ENCODE measurements around the gene TDRKH. TPM values are rescaled to one million over a fixed set of nuclear protein-coding genes. Genes with fewer than 3 reads are reported as not detected.

Gene TDRKH
- total and polyA plus RNA-seq, 2 of the 13 experiments (the other 11 are each of a cell fraction or from before 2014, with no cell fraction given), result 3.9 to 5.4 TPM

GRCh38 chr1:151762941-151763921, 27.1 kb downstream of the TDRKH start, which contains the start of gene MRPL9 (continued):
- TF ChIP-seq, protein P1, sequence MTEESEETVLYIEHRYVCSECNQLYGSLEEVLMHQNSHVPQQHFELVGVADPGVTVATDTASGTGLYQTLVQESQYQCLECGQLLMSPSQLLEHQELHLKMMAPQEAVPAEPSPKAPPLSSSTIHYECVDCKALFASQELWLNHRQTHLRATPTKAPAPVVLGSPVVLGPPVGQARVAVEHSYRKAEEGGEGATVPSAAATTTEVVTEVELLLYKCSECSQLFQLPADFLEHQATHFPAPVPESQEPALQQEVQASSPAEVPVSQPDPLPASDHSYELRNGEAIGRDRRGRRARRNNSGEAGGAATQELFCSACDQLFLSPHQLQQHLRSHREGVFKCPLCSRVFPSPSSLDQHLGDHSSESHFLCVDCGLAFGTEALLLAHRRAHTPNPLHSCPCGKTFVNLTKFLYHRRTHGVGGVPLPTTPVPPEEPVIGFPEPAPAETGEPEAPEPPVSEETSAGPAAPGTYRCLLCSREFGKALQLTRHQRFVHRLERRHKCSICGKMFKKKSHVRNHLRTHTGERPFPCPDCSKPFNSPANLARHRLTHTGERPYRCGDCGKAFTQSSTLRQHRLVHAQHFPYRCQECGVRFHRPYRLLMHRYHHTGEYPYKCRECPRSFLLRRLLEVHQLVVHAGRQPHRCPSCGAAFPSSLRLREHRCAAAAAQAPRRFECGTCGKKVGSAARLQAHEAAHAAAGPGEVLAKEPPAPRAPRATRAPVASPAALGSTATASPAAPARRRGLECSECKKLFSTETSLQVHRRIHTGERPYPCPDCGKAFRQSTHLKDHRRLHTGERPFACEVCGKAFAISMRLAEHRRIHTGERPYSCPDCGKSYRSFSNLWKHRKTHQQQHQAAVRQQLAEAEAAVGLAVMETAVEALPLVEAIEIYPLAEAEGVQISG (CRISPR knock-in tag; IDR thresholded peaks at IDR 0.05), result peak; percentile 87
- TF ChIP-seq ZNF609 (CRISPR knock-in tag; IDR thresholded peaks at IDR 0.05; ENCODE audit: borderline replicate concordance) (0 out of 2 replicates have a peak, but pooled peaks have one; percentile 20), POGZ (CRISPR knock-in tag; IDR thresholded peaks at IDR 0.05) (peak; percentile 41; the same call in 1 of the 2 replicates), ZNF253 (CRISPR knock-in tag; IDR thresholded peaks at IDR 0.05; ENCODE audit: borderline replicate concordance) (no peak), CCAR2 (optimal IDR thresholded peaks at IDR 0.05; ENCODE audit: low read depth, low read length) (no peak), CREB1 (IDR thresholded peaks at IDR 0.05) (no peak), CREB1 (CRISPR knock-in tag; IDR thresholded peaks at IDR 0.05) (peak; percentile 60), ZNF281 (CRISPR knock-in tag; IDR thresholded peaks at IDR 0.05; ENCODE audit: borderline replicate concordance) (0 out of 2 replicates have a peak, but pooled peaks have one; percentile 28), PITX1 (CRISPR knock-in tag; IDR thresholded peaks at IDR 0.05) (peak; percentile 70), PAF1 (CRISPR knock-in tag; IDR thresholded peaks at IDR 0.05) (no peak), ZNF713 (CRISPR knock-in tag; IDR thresholded peaks at IDR 0.05) (no peak)
- TF ChIP-seq, protein P2, sequence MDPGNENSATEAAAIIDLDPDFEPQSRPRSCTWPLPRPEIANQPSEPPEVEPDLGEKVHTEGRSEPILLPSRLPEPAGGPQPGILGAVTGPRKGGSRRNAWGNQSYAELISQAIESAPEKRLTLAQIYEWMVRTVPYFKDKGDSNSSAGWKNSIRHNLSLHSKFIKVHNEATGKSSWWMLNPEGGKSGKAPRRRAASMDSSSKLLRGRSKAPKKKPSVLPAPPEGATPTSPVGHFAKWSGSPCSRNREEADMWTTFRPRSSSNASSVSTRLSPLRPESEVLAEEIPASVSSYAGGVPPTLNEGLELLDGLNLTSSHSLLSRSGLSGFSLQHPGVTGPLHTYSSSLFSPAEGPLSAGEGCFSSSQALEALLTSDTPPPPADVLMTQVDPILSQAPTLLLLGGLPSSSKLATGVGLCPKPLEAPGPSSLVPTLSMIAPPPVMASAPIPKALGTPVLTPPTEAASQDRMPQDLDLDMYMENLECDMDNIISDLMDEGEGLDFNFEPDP (CRISPR knock-in tag; conservative IDR thresholded peaks at IDR 0.05), result 0 out of 2 replicates have a peak, but pooled peaks have one; percentile 24
- TF ChIP-seq, protein P3, sequence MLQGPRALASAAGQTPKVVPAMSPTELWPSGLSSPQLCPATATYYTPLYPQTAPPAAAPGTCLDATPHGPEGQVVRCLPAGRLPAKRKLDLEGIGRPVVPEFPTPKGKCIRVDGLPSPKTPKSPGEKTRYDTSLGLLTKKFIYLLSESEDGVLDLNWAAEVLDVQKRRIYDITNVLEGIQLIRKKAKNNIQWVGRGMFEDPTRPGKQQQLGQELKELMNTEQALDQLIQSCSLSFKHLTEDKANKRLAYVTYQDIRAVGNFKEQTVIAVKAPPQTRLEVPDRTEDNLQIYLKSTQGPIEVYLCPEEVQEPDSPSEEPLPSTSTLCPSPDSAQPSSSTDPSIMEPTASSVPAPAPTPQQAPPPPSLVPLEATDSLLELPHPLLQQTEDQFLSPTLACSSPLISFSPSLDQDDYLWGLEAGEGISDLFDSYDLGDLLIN (CRISPR knock-in tag; IDR thresholded peaks at IDR 0.05; ENCODE audit: borderline replicate concordance), result peak; percentile 62; the same call in 1 of the 2 replicates
